D341Med (cell line): ENCODE results near the gene ELOVL1.
A peak's percentile ranks its signal among the peaks of the same experiment; 100 is the strongest.

Source experiments
- DNase-seq: peaks from one replicate; pipeline ENCODE4 v3.0.0; 2012; ENCODE audit warnings: low spot score

The ELOVL1 gene

DNA sequence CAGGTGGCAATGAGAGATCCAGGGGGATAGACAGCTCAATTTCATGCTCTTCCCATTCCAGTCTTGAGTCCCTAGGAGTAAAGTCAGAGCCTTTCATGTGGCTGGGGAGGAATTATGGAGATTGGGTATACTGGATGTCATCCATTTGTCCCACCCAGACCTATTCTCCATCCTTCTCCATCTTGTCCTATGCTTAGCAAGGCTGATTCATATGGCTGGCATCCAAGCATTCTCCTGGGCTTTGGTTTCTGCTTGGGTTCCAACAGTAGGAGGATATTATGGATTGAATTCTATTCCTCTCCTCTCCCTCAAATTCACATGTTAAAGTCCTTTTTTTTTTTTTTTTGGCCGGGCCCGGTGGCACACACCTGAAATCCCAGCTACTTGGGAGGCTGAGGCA, 12.9 kb downstream of the ELOVL1 start:
- no peak for DNase-seq

DNA sequence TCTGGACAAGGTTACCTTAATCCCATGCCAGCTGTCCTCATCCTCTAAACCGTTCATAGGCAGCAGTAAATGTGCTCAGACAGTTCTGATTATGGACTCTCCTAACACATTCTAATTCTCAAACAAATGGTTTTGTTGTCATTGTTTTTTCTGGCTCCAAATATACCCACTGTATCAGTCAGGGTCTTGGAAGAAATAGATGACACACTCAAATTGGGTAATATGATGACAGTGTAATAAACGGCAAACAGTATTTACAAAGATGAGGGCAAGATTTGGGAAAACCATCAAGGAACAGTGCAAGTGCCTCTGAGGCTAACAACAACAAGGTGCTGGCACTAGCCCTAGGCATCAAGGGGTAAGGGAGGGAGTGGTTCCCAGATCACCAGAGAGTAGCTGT, 13.3 kb downstream of the ELOVL1 start:
- no peak for DNase-seq

DNA sequence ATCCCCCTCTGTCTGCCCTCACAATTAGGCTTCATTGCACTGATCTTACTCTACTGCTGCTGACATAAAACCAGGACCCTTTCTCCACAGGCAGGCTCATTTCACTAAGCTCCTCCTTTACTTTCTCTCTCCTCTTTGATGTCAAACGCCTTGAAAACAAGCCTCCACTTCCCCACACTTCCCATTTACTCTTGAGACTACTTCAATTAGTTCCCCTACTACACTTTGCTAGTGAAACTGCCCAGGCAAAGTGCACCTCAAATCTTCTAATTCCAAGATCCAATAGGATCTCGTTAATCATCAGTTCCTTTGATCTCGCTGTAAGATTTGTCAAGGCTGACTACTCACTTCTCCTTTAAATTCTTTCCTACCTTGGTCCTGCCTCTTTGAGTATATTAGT, 14.9 kb downstream of the ELOVL1 start:
- no peak for DNase-seq

DNA sequence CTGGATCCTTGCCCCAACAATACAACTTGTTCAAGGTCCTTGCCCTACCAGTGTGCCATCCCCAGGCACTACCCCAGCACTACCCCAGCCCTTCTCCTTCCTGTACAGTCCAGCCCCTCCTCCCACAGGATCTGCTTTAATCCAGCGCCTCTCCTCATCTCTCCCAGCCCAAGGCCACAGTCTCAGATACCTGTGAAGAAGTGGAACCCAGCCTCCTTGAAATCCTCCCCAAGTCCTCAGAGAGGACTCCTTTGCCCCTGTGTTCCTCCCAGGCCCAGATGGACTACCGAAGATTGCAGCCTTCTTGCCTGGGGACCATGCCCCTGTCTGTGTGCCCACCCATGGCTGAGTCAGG, 15.5 kb downstream of the ELOVL1 start:
- DNase-seq = no peak

DNA sequence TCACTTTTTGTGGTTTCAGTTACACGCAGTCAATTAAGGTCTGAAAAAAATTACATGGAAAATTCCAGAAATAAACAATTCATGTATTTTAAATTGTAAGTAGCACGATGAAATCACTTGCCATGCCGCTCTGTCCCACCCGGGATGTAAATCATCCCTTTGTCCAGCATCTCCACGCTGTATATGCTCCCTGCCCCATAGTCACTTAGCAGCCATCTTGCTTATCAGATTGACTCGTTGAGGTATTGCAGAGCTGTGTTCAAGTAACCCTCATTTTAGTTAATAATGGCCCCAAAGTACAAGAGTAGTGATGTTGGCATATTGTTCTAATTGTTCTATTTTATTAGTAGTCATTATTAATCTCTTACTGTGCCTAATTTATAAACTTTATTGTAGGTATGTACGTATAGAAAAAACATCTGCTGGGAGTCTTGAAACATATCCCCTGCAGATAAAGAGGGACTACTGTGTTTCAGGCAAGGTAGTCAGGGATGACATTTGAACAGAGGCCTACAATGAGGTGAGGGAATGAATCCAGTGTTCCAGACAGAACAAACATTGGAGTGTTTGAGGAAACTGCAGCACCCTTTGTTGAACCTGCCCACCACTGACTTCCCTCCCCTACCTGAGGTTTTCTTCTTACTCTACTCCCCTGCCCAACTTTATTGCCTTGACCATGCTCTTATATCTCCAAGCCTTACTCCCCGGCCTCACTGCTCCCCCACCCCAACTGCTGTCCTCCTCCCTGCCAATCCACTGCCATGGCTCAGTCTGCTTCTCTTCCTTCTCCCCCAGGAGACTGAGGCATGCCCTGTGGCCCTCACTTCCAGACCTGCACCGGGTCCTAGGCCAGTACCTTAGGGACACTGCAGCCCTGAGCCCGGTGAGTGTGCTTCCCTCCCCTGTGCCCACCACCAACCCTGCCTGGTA, 16.1 kb downstream of the ELOVL1 start:
- DNase-seq = no peak

DNA sequence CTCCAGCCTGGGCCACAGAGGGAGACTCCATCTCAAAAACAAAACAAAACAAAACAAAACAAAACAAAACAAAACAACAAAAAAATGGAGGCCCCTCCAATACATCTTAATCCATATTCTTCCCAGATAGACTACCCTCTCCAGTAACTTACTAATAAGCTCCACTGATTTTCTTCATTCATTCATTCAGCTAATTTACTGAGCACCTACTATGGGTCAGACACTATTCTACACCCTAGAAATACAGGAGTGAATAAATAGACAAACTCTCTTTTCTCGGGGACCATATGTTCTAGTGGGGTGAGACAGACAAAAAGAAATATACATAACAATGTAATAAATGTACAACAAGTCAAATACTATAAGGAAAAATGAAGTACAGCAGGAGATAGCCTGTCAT, 16.8 kb downstream of the ELOVL1 start:
- DNase-seq = no peak

DNA sequence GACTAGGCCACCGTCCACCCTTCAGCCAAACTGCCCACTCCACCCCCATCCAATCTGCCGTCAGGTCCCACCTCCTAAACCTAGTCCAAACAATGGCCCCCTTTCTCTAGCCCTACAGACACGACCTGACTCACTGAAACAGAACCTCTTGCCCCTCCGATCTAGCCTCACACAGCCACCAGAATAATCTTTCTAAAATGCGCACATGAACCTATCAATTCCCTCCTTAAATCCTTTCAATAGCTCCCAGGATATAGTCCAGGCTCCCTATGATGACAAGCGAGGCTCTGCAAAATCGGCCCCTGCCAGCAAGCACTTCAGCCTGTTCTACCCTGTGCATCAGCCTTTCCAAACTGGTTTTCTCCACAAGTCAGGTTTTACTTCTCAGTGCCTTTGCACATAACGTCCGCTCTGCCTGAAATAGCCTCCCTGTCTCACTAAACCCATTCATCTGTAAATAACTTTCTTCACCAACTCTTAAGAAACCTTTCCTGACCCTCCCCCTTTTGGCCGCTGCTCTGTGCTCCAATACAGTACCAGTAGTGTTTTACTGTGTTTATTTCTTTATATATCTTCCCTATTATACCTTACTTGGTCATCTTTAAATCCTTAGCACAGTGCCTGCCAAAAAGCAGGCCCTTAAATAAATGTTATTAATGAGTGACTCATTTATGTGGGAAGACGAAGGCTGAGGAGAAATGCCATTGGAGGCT, 18.1 kb downstream of the ELOVL1 start:
- no peak for DNase-seq

DNA sequence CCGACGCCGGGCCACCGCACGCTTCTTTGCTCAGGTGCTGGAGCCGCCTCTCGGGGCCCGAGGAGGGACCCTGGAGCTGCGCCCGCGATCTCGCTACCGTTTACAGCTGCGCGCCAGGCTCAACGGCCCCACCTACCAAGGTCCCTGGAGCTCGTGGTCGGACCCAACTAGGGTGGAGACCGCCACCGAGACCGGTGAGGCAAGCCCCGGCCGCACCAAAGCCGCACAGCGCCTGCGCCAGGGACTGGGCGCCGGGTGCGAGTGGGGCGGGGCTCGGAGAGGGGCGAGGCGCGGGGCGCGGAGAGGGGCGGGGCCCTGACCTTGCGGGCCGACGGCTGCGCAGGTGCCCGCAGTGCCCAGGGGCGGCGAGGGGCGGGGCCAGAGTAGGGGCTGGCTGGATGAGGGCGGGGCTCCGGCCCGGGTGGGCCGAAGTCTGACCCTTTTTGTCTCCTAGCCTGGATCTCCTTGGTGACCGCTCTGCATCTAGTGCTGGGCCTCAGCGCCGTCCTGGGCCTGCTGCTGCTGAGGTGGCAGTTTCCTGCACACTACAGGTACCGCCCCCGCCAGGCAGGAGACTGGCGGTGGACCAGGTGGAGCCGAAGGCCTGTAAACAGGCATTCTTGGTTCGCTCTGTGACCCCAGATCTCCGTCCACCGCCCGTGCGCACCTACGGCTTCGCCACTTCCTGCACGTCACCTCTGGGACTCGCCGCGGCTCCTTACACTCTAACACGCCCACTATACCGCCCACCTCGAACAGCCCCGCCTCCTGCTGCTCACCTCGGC, 18.8 kb downstream of the ELOVL1 start:
- DNase-seq = peak; percentile 47

DNA sequence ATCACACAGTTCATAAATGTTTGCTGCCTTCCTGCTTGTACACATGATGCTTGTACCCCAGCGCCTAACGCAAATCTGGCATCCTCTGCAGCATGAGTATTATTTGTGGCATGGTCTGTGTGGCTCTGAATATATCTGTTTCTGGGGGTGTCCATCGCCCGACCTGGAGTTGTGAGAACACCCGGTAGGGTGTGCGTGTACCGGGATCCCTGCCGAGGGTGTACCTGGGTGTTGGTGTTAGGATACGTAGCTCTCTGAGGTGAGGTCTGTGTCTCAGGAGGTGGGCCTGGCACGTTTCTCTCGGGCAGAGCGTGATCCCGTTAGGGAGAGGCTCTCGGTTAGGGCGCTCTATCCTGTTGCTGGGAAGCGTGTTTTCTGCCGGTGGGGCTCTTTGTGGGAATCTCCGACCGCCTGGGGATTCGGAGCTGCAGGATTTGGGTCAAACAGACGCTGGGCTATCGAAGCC, 19.4 kb downstream of the ELOVL1 start:
- no peak for DNase-seq

DNA sequence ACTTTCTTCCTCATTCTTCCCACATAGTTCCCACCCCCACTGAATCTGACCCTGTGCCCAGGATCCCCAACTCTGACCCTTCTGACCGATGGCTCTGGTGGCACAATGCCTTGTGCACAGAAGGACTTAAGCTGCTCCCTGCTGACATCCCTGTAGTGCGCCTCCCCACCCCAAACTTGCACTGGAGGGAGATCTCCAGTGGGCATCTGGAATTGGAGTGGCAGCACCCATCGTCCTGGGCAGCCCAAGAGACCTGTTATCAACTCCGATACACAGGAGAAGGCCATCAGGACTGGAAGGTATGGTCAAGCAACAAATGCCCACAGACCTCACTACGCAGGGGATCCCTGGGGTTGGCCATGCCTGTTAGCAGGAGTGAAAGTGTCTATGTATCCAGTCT, 21.2 kb downstream of the ELOVL1 start:
- DNase-seq = no peak

DNA sequence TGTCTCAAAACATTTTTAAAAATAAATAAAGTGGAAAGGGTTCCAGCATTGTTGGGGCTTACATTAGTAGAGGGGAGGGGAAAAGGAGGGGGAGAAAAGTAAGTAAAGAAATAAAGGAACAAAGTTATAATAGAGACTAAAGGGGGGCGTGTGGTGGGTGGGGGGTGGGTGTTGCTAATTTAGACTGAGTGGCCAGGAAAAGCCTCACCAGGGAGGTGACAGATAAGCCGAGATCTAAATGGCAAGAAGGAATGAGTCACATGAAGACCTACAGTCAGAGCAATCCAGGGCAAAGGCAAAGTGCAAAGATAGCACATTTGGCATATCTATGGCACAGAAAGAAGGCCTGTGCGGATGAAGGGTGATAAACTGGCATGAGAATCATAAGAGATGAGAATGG, 22.7 kb downstream of the ELOVL1 start:
- no peak for DNase-seq

DNA sequence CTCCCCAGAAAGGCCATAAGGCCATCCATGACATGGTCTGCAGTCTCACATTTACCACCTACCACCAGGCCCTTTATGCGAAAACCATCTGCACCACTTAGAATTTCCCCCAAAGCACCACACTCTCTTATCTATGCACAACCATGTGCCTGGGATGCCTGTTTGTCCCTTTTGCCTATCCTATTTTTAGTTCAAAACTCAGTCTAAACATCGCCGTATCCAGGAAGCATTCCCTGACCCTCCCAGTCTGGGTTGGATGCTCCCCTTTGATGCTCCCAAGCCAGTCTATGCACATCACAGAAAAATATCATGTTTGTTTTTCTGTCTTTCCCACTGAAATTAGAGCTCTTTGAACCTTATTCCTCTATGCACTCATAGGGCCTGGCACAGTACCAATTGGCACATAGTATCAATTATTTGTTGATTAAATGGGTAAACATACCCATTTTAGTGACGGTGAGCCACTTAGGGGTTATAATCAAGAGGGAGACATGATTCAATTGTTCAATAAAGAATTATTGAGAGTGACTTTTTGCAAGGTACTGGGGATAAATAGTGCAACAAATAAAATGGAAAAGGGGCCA, 23.5 kb downstream of the ELOVL1 start:
- DNase-seq = no peak

DNA sequence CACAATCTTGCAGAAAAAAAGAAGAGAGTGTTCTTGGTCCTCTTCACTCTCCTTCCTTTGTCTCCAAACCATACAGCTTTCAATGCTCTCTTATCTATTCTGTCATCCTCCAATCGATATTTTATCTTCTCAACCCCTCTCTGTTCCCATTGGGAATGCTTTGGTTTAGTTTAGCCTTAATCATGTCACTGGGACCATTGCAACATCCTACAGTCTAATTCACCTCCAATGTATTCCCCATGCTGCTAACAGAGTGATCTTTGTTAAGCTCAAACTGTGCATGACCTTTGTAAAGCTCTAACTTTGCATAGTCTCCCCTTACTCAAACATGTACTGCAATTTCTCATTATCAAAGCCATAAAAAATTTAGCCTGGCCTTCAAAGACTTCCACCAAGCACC, 27.3 kb downstream of the ELOVL1 start:
- no peak for DNase-seq

DNA sequence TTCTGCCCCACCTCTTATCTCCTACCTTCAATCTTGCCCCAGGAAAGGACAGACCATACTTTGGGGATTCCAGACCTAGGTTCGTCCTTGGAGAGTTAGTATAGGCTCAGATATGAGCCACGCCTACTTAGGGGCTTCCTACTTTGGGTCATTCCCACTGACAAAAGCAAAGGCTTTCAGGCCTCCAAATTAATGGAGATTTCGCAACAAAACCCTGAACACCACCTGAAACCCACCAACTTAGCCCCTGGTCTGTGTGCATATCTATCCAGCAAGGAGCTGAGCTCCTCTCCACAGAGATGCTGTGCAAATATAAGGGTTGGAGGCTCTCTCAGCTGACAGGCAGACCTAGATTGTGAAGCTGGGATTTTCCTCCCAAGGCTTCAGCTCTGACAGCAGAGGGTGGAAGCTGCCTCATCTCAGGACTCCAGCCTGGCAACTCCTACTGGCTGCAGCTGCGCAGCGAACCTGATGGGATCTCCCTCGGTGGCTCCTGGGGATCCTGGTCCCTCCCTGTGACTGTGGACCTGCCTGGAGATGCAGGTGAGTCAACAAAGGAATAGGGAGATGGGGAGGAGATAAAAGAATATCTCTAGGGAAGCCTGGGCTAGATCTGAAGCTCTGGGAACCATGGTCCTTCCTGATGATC, 28.1 kb downstream of the ELOVL1 start:
- DNase-seq = no peak

DNA sequence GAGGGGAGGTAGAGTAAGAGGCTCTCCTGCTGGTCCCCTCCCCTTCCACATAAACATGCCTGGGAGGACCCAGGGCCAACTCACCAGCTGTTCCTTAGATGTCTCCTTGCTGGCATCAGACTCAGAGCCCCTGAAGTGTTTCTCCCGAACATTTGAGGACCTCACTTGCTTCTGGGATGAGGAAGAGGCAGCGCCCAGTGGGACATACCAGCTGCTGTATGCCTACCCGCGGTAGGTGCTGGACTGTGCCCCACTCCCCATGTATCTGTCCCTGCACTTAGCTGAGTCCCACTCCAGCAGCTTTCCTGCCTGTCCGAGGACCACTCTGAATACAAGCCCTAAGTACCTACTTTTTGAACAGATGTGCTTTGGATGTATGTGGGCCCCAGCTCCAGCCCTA, 29.8 kb downstream of the ELOVL1 start:
- no peak for DNase-seq

DNA sequence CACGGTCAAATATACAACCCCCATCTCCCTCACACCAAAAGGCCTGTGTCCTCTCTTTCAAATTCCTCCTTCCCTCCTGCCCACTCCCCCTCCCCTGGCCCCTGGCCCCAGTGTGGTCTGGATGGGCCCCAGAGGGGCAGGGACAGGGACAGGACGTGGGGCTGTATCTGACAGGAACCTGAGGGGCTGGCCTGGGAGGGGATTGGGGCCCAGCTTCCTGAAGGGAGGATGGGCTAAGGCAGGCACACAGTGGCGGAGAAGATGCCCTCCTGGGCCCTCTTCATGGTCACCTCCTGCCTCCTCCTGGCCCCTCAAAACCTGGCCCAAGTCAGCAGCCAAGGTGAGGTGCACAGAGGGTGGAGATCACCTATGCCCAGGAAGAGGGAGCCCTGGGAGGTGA, 30.2 kb downstream of the ELOVL1 start, which contains the start of gene MPL:
MPL (plus strand) TSS at position 231 of the 400 bp plus-strand sequence; CDS start at position 262, 31 bp downstream.
- DNase-seq = no peak

DNA sequence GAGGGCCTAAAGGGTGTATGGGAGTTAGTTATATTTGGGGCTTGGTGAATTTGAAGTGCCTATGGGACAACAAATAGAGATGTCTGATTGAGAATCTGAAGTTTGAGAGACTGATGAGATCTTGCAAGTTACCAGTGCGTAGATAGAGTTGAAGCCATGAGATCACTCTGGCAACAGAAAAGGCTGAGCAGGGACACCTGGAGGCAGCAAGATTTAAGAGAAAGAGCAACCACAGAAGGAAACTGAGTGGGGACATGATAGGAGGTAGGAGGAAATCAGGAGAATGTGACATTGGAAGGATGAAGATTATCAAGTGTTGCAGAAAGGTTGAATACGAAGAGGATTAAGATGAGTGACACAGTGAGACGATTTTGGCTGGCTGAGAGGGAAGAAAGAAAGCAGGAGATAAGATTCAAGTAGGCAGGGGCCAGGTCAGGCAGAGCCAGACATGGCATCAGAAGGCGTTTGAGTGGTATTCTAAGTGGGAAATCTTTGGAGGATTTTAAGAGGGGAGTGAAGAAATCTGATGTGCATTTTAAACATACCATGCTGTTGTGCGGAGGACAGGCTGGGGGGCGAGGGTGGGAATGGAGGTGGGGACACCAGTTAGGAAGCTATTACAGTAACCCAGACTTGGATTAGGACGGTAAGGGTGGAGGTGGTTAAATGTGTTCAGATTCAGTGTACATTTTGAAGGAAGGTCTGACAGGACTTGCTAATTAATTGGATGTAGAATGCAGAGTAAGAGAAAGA, 33.2 kb downstream of the ELOVL1 start:
- DNase-seq = no peak

DNA sequence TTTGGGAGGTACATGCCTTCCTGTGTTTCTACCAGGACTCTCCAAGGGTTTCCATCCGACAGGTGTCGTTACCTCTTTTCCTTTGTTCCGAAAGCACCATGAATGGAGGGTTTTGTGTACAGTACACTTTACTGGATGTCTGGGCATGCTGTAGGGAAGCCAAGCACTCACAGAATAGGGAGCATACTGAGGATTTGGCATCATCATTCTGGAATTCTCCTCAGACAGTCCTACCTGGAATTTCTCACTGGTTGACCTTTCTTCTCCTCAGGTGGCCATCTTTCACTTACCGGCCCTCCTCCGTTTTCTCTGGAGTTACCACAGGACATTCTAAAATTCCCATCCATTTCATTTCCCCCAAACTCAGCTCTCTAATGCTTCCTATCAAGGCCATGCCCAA, 36.1 kb downstream of the ELOVL1 start:
- no peak for DNase-seq

DNA sequence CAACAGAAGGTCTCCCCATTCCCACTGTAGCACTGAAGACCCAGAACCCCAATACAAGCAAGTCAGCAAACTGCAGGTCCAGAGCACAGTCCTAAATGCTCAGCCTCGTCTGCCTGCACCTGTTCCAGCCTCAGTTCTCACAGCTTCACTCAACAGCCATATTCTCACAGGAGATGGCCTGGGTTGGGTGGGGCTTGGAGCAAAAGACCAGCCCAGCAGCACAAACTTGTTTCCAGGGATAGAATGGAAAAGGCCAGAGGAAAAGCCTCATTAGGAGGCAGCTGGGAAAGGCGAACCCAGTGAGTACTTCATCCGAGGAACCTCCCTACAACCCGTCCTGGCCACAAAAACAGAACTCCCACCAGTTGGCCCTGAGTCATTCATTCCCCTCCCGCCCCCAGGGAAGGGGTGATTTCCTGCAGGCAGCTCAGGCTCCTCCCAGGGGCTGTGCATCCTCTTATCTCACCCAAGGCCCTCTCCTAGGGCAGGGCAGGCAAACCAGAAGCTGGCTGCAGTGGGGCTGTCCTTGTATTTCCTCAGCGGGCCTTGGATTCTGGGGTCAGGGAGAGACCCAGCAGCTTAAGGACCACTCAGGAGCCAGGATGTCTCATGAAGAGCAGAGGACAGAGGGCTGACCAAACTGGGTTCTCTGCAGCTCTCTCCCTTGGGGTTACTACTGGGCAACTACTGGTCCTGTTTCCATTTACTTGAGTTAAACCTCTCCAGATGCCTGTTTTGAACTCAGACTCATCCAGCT, 37.6 kb downstream of the ELOVL1 start:
- no peak for DNase-seq
